Hematopoietic multipotent progenitor cell treated with erythropoietin and hydrocortisone succinate and interleukin-3 and kit ligand, for 17 days (in vitro differentiated cells): ENCODE results near the gene MYO1C.
"Not testable (repeated sequence)": the region's sequence is repeated elsewhere in the genome, so short reads cannot be mapped to it uniquely, and the experiment has no call there.

ENCODE experiments used
- DNase-seq: peaks from one replicate; pipeline ENCODE4 v3.0.0-alpha.2; 2015; ENCODE audit warnings: low spot score

Gene MYO1C

DNA sequence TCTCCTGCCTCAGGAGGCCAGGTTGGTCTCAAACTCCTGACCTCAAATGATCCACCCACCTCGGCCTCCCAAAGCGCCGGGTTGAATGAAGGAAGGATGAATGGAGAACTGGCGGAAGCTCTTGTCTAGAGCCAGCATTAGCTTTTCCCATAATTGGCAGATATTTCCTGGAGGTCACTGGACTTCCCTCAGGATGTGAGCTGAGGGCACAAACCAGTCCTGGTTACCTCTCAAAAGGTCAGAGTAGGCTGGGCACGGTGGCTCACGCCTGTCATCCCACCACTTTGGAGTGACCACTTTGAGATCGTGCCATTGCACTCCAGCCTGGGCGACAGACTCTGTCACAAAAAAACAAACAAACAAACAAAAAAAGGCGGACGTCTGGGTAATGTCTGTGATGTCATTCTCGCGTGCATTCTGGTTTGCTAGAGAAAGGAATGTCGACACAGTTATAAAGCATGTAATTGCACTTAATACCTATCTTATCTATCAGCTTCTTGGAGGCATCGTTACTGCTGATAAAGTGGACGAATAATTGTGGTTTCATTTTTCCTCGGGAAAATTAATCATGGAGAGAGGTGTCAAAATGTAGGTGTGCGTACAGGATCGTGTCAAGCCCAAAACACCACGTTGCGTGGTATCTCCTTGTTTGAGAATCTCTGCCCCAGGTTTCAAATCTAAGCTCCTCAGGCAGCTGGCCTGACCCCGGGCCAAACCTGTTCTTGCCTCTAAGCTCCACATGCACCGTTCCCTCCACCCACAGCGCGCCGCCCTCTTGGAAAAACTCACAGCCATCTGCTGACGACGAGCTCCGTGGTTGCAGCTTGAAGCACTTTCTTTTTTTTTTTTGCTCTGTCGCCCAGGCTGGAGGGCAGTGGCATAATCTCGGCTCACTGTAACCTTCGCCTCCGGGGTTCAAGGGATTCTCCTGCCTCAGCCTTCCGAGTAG lies 30.0 kb downstream of the MYO1C start:
- no peak for DNase-seq

DNA sequence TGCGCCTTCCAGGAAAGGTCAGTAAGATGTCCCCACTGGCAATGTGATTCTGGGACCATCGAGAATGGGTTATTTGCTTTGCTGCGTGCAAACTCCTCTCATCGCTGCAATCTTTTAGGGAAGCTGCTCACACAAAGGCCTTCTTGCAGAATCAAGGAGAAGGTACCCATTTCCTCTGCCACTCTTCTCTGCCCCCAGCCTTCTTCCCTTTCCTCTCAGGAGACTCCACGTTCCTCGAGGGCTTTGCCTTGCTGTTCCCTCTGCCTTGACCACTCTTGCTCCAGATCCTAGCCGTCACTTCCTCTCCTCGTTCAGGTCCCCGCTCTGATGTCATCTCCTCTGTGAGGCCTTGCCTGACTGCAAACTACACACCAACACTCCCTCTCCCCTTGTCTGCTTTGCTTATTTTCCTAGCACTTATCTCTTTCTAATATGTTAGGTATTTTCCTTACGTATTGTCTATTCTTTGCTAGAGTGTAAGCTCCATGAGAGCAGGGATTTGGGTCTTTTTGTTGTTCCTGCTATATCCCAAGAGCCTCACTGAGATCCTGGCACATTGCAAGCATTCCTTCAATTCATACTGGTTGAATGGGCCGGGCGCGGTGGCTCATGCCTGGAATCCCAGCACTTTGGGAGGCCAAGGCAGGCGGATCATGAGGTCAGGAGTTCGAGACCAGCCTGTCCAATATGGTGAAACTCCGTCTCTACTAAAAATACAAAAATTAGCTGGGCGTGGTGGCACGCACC lies 31.1 kb downstream of the MYO1C start:
- DNase-seq = no peak

DNA sequence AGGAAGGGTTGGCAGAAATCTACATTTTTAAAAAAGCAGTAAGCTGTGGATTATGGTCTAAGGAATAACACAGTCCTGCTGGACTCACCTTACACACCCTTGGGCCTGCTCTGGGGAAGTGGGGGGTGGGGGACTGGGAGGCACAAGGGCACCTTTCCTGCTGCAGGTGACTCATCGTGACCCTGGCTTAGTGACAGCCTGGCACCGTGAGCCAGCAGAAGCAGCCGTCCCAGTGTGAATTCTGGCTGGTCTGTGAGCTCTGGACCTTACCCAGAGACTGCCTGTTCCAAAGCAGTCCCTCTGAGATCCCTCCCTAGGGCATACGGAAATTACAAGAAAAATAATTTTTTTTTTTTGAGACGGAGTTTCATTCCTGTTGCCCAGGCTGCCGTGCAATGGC lies 32.3 kb downstream of the MYO1C start:
- DNase-seq = no peak

DNA sequence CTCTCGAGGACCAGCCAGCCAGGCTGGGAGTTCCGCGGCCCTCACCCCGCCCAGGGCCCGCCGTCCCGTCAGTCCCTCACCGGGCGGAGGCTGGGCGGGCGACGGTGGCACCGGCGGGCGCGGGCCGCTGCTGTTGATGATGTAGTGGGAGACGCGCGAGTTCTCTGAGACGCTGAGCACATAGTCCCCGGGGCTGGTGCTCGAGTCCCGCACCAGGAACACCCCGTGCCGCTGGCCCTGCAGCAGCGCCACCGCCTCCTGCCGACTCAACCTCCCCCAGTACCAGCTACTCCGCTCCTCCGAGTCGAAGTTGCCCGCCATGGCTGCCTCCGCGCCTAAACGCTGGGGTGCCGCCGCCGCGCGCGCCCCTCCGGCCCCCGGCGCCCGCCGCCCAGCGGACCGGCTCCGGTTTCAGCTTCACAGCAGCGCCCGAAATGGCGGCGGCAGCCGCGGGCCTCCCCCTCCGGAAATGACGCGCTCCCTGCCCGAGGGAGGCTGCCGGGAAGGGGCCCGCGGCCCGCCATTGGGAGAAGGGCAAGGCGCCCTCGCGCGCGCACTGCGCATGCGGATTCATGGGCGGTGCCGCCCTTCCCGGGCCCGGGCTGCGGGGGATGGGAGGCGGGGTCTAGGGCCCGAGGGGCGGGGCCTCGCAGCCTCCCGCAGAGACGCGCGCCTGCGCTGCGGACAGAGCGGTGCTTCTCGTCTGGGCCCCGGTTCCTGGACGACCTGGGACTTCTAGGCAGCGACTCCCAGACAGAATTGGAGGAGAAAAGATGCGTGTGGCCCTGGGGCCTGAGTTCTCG lies 36.5 kb downstream of the MYO1C start, which contains the start of gene CRK:
TSS of gene CRK (minus strand) at position 436 of the 803 bp plus-strand sequence. CDS start at position 321, 115 bp downstream.
- peak; percentile 99 for DNase-seq

DNA sequence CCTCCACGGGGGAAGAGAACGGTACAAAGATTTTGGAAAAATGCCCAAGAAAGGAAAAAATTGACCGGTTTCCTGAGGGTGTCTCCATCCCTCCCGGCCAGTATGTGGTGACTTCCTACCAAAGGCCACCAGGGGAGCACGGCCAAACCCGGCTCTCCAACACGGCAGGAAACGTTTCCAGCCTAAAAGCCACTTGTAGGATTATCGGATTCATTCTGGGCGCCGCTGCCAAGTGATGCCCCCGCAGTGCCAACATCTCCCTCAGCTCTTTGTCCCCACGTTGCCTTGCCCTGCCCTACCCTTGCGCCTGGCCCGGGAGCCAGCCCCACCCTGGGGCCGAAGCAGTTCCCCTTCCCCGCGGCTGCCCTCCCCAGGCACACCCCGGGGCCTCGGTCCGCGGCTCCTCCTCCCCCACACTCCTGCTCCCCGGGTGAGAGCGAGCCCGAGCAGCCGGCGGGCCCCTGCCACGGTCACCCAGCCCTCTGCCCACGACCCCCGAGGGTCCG lies 37.1 kb downstream of the MYO1C start:
- peak; percentile 72 for DNase-seq

DNA sequence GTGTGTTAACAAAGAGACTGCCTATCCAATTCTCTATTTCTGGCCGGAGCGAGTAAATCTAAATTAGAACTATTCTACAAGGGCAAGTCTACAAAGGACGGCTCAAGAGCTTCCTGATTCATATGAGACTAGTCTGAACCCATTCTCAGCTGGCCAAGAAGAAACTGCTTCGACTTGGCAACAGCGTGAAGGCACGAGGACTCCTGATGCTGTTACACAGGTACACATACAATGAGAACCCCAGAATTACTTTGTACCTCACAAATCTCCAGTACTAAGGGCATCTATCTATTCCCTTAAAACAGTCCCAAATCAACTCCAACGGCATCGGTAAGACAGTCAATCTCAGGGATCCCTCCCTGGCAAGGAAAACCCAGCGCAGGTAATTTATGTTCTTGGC lies 37.9 kb downstream of the MYO1C start:
- no peak for DNase-seq

DNA sequence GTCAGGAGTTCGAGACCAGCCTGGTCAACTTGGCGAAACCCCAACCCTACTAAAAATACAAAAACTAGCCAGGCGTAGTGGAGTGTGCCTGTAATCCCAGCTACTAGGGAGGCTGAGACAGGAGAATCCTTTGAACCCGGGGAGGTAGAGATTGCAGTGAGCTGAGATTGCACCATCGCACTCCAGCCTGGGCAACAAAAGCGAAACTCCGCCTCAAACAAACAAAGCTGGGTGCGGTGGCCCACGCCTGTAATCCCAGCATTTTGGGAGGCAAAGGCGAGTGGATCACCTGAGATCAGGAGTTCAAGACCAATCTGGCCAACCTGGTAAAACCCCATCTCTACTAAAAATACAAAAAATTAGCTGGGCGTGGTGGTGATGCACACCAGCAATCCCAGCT lies 38.8 kb downstream of the MYO1C start:
- DNase-seq = not testable (repeated sequence)

DNA sequence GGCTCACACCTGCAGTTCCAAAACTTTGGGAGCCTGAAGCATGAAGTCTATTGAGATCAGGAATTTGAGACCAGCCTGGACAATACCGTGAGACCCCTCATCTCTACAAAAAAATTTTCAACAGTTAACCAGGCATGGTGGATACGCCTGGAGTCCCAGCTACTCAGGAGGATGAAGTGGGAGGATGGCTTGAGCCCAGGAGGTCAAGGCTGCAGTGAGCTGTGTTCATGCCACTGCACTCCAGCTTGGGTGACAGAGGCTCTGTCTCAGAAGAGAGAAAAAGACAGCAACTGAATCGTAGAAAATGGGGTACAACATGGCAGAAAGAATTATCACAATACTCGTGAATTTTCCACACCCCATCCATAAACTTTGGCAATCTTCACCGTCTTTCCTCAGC lies 39.6 kb downstream of the MYO1C start:
- no peak for DNase-seq

DNA sequence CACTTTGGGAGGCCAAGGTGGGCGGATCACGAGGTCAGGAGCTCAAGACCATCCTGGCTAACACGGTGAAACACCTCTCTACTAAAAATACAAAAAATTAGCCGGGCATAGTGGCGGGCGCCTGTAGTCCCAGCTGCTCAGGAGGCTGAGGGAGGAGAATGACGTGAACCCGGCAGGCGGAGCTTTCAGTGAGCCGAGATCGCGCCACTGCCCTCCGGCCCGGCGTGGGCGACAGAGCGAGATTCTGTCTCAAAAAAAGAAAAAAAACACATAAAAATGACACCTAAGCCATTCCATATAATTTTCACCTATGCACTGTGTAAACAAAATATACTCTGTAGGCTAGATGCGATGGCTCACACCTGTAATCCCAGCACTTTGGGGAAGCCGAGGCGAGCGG lies 42.2 kb downstream of the MYO1C start:
- not testable (repeated sequence) for DNase-seq

DNA sequence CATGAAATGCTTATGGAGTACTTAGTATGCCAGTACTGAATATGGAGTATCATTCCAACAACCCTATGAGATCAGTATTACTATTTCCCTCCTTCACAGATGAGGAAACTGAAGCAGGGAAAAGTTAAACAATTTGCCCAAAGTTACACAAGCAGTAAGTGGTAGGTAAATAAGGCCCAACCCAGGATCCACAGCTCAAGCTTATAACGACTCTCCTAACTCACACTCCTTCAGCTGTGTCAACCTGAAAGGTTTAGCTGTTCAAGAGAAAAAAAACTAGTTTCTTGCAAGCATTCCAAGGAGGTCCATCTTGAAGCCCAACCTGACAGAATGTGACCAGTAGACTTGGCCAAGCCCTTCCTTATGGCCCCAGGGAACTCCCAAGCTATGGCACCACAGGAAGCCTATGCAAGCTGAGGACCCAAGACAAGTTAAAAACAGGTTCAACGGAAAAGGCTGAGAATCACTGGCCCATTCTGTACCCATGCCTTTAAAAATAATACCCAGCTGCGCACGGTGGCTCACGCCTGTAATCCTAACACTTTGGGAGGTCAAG lies 43.0 kb downstream of the MYO1C start:
- no peak for DNase-seq

DNA sequence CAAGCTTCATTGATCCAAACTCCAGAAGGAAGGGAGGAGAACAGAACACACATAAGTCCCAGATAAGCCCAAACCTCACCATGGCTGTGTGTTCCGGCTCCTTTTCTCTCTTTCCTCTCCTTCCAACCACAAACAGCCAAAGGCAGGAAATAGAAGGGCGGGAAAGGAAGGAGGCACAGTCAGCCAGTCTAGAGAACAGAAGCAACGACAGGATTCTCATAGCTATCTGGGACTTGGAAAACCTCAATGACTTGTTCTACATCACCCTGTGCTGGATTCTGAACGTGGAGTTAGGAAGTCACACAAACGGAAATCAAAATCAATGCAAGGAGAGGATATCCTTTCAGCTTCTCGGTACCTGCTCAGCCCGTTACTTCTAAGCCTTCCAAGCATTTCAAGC lies 45.4 kb downstream of the MYO1C start:
- DNase-seq = no peak

DNA sequence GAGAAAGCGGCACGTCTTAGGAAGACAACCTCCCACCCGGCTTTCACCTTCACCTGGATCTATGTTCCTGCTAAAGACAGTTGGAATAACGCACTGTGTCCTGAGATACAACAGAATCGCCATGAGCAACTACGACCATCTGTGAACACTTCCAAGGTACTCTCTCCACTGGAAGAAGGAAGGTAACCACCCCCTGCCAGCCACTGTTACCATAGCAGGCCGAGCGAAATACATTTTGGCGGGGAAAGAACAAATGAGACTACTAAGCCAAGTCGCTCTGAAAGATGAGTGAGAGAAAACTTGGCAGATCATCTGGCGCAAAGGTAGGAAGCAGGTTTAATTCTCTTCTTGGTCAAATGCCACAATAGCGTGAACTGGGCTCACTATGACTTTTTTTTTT lies 46.3 kb downstream of the MYO1C start:
- no peak for DNase-seq

DNA sequence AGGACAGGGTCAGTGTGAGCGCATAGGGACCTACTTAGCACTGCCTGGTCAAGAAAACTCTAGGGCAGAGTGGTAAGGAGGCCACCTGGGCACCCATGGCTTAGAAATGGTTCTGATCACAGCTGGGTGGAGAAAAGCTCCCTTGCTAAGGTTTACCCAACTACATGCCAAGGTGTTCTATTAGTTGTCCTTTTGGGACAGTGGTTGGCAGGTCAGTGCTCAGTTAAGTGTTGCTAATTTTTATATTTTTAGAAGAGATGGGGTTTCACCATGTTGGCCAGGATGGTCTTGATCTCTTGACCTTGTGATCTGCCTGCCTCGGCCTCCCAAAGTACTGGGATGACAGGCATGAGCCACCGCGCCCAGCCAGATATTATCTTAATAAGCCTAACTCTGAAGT lies 46.8 kb downstream of the MYO1C start:
- not testable (repeated sequence) for DNase-seq

DNA sequence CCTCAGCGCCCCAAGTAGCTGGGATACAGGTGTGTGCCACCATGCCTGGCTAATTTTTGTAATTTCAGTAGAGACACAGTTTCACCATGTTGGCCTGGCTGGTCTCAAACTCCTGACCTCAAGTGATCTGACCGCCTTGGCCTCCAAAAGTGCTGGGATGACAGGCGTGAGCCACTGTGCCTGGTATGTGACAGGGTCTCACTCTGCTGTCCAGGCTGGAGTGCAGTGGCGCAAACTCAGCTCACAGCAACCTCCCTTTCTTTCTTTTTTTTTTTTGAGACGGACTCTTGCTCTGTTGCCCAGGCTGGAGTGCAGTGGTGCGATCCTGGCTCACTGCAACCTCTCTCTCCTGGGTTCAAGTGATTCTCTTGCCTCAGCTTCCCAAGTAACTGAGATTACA lies 49.8 kb downstream of the MYO1C start:
- DNase-seq = not testable (repeated sequence)

DNA sequence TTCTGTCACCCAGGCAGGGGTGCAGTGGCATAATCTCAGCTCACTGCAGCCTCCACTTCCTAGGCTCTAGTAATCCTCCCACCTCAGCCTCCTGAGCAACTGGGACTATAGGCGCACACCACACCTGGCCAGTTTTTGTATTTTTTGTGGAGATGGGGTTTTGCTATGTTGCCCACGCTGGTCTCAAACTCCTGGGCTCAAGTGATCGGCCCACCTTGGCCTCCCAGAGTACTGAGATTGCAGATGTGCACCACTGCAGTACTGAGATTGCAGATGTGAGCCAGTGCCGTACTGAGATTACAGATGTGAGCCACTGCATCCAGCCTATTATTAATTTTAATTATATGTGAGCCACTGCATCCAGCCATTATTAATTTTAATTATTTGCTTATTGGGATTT lies 50.3 kb downstream of the MYO1C start:
- no peak for DNase-seq

DNA sequence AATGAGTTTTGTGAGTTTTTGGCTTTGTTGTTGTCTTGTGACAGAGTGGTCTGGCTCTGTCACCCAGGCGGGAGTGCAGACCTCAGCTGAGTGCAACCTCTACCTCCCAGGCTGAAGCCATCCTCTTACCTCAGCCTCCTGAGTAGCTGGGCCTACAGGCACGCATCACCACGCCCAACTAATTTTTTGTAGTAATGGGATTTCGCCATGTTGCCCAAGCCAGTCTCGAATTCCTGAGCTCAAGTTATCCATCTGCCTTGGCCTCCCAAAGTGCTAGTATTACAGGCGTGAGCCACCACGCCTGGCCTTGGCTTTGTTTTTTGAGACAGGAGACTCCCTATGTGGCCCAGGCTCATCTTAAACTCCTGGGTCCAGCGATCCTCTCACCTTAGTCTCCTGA lies 51.6 kb downstream of the MYO1C start:
- no peak for DNase-seq

DNA sequence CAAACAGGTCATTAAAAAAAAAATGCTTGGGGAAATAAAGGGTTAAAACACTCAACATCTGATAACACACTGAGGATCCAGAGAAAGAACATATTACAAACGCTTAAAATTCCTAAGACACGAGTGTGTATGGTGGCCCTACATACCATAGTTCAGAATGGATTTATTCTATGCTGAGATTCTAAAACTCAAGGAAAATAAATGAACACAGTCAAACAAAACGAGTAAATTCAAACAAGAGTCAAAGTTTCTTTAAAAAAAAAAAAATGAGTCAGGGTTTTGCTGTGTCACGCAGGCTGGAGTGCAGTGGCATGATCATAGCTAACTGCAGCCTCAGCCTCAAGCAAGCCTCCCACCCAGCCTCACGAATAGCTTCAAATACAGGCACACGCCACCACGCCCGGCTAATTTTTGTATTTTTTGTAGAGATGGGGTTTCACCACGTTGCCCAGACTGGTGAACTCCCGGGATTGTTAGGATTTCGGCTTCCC lies 53.8 kb downstream of the MYO1C start:
- peak; percentile 42 for DNase-seq

DNA sequence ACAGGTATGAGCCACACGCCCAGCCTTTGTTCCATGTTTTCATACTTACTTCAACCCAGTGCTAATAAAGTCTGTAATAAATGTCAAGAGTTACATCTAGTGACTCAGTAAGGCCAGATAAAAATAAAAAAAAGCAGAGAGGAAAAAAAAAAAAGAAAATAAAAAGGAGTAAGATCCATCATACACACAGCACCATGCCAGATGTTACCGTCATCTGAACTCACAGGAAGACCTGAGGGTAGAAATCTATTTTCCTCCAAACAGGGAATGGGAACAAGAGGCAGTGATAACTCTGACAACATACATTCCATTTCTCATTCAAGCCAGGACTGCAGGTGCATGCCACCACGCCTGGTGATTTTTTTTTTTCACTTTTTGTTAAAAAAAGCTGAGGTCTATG lies 57.2 kb downstream of the MYO1C start:
- DNase-seq = no peak

DNA sequence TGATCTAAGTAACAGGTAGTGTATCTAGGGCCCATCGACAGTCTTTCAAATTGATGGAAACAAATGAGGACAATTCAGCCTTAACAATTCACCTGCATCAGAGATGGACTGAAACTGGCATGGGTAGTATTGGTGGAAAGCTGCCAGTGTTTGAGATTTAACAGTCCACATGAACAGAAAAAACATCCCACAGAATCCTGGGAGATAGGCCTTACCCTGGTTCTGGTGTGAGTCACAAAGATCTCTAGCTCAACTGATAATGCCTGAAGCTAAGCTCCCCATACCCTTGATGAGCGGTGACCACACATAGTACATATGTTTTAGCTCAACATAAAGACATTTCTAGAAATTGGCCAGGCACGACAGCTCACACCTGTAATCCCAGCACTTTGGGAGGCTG lies 58.3 kb downstream of the MYO1C start:
- DNase-seq = no peak

DNA sequence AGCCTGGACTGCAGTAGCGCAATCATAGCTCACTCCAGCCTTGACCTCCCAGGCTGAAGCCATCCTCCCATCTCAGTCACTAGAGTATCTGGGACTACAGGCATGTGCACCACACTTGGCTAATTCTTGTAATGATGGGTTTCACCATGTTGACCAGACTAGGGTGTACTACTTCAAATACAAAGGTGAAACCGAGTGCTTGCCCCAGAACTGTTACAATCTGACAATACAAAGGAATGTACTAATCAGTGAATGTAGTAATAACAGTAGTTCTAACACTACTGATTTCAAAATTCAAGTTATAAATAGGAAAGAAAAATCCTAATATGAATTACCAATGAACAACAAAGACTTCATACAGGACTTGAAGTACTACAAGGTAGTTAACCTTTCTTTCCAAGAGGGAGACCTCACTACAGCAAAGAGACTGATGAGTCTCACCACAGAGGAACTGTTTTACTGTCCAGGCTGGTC lies 60.8 kb downstream of the MYO1C start:
- DNase-seq = no peak

DNA sequence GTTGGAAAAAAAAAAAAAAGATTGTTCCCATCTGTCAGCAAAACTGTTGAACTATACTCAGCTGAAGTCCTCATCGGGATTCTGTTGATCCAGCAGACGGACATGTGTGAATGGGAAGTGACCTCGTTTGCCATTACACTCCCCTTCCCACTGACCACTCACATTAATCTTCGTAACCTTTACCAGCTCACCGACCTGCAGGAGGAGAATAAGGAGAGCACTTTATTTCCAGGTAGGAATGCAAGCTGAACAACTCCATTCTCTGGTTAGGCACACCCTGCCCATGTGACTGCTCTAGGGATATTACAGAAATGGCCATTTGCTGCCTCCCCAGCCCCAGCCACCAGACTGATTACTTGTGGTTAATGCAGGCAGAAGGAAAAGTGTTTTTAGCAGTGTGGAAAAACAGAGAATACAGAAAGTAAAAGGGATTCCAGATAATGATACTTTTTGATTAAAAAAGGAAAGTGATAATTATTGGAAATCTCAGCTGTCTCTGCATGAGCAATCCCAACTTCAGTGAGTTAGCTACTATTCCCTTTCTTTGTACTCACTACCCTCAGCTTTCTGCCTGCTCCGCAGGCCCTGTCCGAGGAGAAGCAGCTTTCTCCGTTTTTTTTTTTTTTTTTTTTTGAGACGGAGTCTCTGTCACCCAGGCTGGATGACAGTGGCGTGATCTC lies 68.9 kb downstream of the MYO1C start:
- DNase-seq = no peak
